ENCODE measurements around the gene GLP1R. TPM values are rescaled to one million over a fixed set of nuclear protein-coding genes. Genes with fewer than 3 reads are reported as not detected.

Gene GLP1R
- total RNA-seq, 3 donors from 2014 or later, result 0.33 to 0.73 TPM; not detected in 1

DNA sequence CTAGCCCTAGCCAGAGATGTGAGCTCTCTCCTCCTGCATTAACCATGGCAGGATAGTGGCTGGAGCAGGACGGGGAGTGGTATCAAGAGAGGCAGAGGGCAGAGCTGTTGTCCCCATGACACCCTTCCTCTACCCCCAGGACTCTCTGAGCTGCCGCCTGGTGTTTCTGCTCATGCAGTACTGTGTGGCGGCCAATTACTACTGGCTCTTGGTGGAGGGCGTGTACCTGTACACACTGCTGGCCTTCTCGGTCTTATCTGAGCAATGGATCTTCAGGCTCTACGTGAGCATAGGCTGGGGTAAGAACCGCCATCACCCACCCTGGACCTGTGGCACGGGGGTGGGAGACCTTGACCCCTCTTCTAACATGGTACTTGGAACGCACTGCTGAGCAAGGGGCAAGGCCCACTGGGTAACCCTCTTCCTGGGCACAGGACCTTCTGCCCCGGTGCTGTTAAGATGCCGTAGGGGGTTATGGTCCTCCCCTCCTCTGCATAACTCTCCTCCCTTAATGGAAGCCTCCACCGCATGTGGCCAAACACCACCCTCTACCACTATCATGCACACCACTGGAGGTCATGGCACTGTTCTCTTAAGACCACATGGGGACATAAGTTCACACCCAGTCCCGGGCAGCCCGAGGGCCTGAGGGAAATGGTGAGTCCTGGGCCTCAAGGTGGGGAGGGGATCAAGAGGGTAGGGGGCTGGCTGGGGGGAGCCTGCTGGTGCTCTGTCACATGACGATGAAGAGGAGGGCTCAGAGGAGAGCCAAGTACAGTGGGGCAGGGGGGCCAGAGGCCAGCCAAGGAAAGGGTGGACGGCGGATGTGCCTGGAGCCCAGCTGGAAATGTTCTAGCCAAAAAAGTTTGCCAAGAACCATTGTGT lies 25.1 kb downstream of the GLP1R start:
- TF ChIP-seq, protein P1, sequence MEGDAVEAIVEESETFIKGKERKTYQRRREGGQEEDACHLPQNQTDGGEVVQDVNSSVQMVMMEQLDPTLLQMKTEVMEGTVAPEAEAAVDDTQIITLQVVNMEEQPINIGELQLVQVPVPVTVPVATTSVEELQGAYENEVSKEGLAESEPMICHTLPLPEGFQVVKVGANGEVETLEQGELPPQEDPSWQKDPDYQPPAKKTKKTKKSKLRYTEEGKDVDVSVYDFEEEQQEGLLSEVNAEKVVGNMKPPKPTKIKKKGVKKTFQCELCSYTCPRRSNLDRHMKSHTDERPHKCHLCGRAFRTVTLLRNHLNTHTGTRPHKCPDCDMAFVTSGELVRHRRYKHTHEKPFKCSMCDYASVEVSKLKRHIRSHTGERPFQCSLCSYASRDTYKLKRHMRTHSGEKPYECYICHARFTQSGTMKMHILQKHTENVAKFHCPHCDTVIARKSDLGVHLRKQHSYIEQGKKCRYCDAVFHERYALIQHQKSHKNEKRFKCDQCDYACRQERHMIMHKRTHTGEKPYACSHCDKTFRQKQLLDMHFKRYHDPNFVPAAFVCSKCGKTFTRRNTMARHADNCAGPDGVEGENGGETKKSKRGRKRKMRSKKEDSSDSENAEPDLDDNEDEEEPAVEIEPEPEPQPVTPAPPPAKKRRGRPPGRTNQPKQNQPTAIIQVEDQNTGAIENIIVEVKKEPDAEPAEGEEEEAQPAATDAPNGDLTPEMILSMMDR (IDR thresholded peaks at IDR 0.05), result no peak
- TF ChIP-seq POLR2A (IDR thresholded peaks at IDR 0.05), result no peak
- no peak overlapping the region for H3K27ac ChIP-seq
- intact Hi-C loops (cut with DNase I; ENCODE audit: low total_unique reads), result no loop called here
- no peak overlapping the region for H3K4me3 ChIP-seq
- H3K9me3 ChIP-seq, result peaks cover 0 to 3% of the 10 kb centered on the region in 2 donors
- DNase-seq (ENCODE audit: low spot score in 2 of 2), result no peak
- no peaks in the 10 kb centered on the region for H3K36me3 ChIP-seq
- no peaks in the 10 kb centered on the region for H3K27me3 ChIP-seq
- H3K4me1 ChIP-seq, result no peaks in the 10 kb centered on the region

DNA sequence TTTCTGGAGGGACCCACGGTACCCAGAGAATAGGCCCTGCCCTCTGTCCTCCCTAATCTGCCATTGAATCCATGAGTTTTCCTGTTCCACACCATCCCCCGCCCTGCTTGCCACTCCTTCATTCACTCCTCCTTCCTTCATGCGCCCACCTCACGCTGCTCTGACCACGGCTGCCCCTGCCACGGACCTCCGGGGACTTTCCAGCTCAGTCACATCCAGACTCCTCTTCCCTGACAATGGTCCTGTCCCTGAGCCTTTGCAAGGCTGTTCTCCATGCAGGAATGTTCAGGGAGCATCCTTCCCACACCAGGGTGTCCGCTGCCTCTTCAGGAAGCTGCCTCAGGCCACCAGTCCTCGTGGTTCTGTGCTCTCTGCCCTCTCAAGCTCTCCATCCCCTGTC lies 25.9 kb downstream of the GLP1R start:
- TF ChIP-seq, protein P1 (IDR thresholded peaks at IDR 0.05), result no peak
- H3K27ac ChIP-seq, result no peak overlapping the region
- no peaks in the 10 kb centered on the region for H3K4me1 ChIP-seq
- H3K4me3 ChIP-seq, result no peak overlapping the region
- no peak for DNase-seq (ENCODE audit: low spot score in 2 of 2)
- no peaks in the 10 kb centered on the region for H3K27me3 ChIP-seq
- intact Hi-C loops (cut with DNase I; ENCODE audit: low total_unique reads), result no loop called here
- peaks cover 0 to 3% of the 10 kb centered on the region in 2 donors for H3K9me3 ChIP-seq
- H3K36me3 ChIP-seq, result no peaks in the 10 kb centered on the region

DNA sequence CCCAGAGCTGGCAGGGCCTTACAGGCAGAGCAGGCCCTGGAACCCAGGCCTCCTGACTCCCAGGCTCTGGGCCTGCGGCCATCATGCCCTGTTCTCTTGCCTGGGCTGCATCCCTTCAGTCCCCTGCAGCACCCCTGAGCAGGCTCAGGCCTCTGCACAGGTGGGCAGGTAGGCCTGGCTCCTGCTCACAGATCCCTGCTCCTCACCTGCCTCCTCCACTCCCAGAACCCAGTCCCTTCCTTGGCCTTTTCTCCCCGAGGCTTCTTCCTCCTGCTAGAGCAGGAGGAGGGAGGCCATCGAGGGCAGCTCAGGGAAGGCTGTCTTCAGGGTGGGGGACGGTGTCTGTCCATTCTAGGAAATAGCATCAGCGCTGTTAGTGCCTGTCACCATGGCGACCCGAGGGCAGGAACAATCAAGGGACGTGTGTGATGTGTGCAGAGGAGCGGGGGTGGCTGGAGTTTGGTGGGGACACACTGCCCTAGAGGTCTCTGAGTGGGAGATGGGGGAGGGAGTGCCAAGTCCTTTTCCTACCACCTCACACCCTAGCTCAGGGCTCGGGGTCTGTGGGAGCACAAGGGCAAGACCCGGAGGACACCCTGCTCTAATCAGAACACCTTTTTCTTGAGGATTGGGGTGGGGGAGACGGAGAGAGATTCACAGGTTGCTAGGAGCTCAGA lies 26.6 kb downstream of the GLP1R start:
- Histone ChIP-seq H3K4me3 (no peak overlapping the region), H3K9me3 (no peaks in the 10 kb centered on the region), H3K36me3 (no peaks in the 10 kb centered on the region), H3K27ac (no peak overlapping the region), H3K4me1 (no peaks in the 10 kb centered on the region), H3K27me3 (no peaks in the 10 kb centered on the region)
- no peak for DNase-seq (ENCODE audit: low spot score in 2 of 2)
- TF ChIP-seq, protein P1 (IDR thresholded peaks at IDR 0.05), result no peak
- TF ChIP-seq POLR2AphosphoS5 (IDR thresholded peaks at IDR 0.05) (no peak), POLR2A (IDR thresholded peaks at IDR 0.05) (no peak)
- intact Hi-C loops (cut with DNase I; ENCODE audit: low total_unique reads), result no loop called here

DNA sequence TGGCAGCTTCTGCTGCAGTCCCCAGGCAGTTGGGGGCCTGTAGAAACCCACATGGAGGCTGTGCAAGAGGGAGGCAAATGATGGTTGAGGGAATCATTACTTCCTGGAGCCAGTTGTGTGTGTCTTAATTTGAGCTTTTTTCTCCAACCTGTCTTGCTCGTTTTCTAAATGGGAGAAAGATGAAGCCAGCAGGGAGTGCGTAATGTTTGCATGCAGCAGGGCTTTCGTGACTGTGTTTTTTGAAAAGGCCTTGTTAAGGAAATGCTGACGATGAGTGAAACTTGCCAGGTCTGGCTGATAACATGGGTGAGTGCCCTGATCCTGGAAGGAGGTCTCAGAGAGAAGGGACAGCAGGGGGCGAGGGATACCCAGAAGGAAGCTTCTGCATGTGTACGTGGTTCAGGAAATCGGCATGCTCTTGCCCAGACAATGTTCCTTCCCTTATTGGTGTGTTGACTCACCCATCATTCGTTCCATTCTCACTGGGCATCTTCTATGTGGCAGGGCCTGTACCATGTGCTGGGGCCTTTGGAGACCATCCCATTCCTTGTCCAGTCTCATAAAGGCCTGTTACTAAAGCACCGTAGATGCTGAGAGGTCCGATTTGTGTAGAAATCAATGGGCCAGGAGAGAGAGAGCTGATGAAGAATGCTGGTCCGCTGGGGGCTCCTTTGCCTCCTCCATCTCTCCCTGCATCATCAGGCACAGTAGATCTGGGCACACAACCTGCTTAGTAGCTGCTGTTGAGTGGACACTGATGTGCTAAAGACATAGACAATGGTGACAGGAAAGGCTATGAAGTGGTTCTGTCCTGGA lies 27.4 kb downstream of the GLP1R start:
- Histone ChIP-seq H3K27me3 (no peaks in the 10 kb centered on the region), H3K27ac (no peak overlapping the region), H3K4me1 (no peaks in the 10 kb centered on the region), H3K4me3 (no peak overlapping the region), H3K9me3 (no peaks in the 10 kb centered on the region), H3K36me3 (no peaks in the 10 kb centered on the region)
- TF ChIP-seq POLR2A (IDR thresholded peaks at IDR 0.05) (no peak), POLR2AphosphoS5 (IDR thresholded peaks at IDR 0.05) (no peak)
- TF ChIP-seq, protein P1 (IDR thresholded peaks at IDR 0.05), result no peak
- DNase-seq (ENCODE audit: low spot score in 2 of 2), result no peak
- intact Hi-C loops (cut with DNase I; ENCODE audit: low total_unique reads), result no loop called here

Measured in breast epithelium (tissue), 4 donors.